Islet of Langerhans (tissue), 1 donor: ENCODE data around the gene LRRC55.

Experiments
- FAIRE-seq: peaks from one replicate; lab custom pipeline; 2011; peaks lifted over from hg19 to GRCh38; lab: Jason Lieb, UNC

Gene LRRC55

GRCh38 chr11:57203882-57204480, 22.2 kb downstream of the LRRC55 start:
- FAIRE-seq: no peak

GRCh38 chr11:57205041-57205641, 23.4 kb downstream of the LRRC55 start:
- no peak for FAIRE-seq

- FAIRE-seq: no peak
Observed at GRCh38 chr11:57207168-57207567, 25.4 kb downstream of the LRRC55 start.

GRCh38 chr11:57210781-57211180, 29.0 kb downstream of the LRRC55 start:
- no peak for FAIRE-seq

GRCh38 chr11:57213342-57214097, 31.8 kb downstream of the LRRC55 start:
- FAIRE-seq: no peak

GRCh38 chr11:57214098-57214417, 32.3 kb downstream of the LRRC55 start:
- FAIRE-seq: no peak

GRCh38 chr11:57214494-57214893, 32.7 kb downstream of the LRRC55 start:
- FAIRE-seq: no peak

GRCh38 chr11:57216463-57216862, 34.7 kb downstream of the LRRC55 start:
- FAIRE-seq: no peak

GRCh38 chr11:57217053-57217452, 35.3 kb downstream of the LRRC55 start:
- FAIRE-seq: no peak

- no peak for FAIRE-seq
Observed at GRCh38 chr11:57219021-57219627, 37.4 kb downstream of the LRRC55 start.

GRCh38 chr11:57222239-57222638, 40.5 kb downstream of the LRRC55 start:
- FAIRE-seq: no peak

- FAIRE-seq: no peak
Observed at GRCh38 chr11:57223601-57224000, 41.8 kb downstream of the LRRC55 start.

- no peak for FAIRE-seq
Observed at GRCh38 chr11:57224128-57224527, 42.4 kb downstream of the LRRC55 start.

- no peak for FAIRE-seq
Observed at GRCh38 chr11:57224537-57224936, 42.8 kb downstream of the LRRC55 start.

GRCh38 chr11:57228600-57228999, 46.8 kb downstream of the LRRC55 start:
- no peak for FAIRE-seq

GRCh38 chr11:57230316-57230715, 48.6 kb downstream of the LRRC55 start:
- no peak for FAIRE-seq

- FAIRE-seq: no peak
Observed at GRCh38 chr11:57230791-57231538, 49.2 kb downstream of the LRRC55 start.

GRCh38 chr11:57231539-57232253, 49.9 kb downstream of the LRRC55 start:
- FAIRE-seq: no peak

- FAIRE-seq: no peak
Observed at GRCh38 chr11:57233702-57234101, 51.9 kb downstream of the LRRC55 start.

GRCh38 chr11:57235761-57236703, 54.3 kb downstream of the LRRC55 start:
- no peak for FAIRE-seq

- no peak for FAIRE-seq
Observed at GRCh38 chr11:57237204-57237681, 55.5 kb downstream of the LRRC55 start, which contains the start of gene APLNR. Gene APLNR (minus strand): TSS chr11:57237250. CDS start chr11:57237004, 246 bp downstream.
